HepG2 (cell line): ENCODE results near the gene UNC13D. TPM values are rescaled to one million over a fixed set of nuclear protein-coding genes. Genes with fewer than 3 reads are reported as not detected.

Source experiments
- HMG20B ChIP-seq: conservative IDR thresholded peaks from 2 replicates; pipeline ENCODE4 v1.6.1; 2016; ENCODE audit warnings: missing genetic modification reagents, missing compliant biosample characterization
- MED13 ChIP-seq: sonication (generic); formaldehyde crosslinking; IDR thresholded peaks from 2 replicates; pipeline ENCODE4 v1.5.0; 2020; ENCODE audit warnings: missing genetic modification reagents
- MNT ChIP-seq: fragments of 450-650 bp; IDR thresholded peaks from 2 replicates; pipeline ENCODE4 v1.6.1; 2016
- REXO4 ChIP-seq: sonication (generic); formaldehyde crosslinking; IDR thresholded peaks from 2 replicates; pipeline ENCODE4 v1.8.0; 2022; ENCODE audit warnings: missing genetic modification reagents, mild to moderate bottlenecking, borderline replicate concordance
- ZBTB39 ChIP-seq: sonication (generic); formaldehyde crosslinking; IDR thresholded peaks from 2 replicates; pipeline ENCODE4 v1.5.0; 2020; ENCODE audit warnings: missing genetic modification reagents
- ZBTB40 ChIP-seq, 2 experiments: fragments of 450-650 bp in 1 of 2; sonication (generic) in 1 of 2; formaldehyde crosslinking in 1 of 2; IDR thresholded peaks; 2 replicates each; pipeline versions ENCODE4 v1.6.1 to v1.8.0; 2016 to 2022; ENCODE audit warnings: antibody characterized with exemption in 1 of 2, mild to moderate bottlenecking in 1 of 2, missing genetic modification reagents in 1 of 2
- ZFYVE20 ChIP-seq: sonication (generic); formaldehyde crosslinking; IDR thresholded peaks from 2 replicates; pipeline ENCODE4 v1.8.0; 2023; ENCODE audit warnings: low read depth, mild to moderate bottlenecking, moderate library complexity, missing genetic modification reagents, borderline replicate concordance
- ZMYM2 ChIP-seq: sonication (generic); formaldehyde crosslinking; IDR thresholded peaks from 2 replicates; pipeline ENCODE4 v1.8.0; 2022; ENCODE audit warnings: mild to moderate bottlenecking, missing genetic modification reagents
- ZNF256 ChIP-seq: sonication (generic); formaldehyde crosslinking; conservative IDR thresholded peaks from 2 replicates; pipeline ENCODE4 v1.4.0; 2020; ENCODE audit warnings: missing genetic modification reagents
- ZNF337 ChIP-seq: sonication (generic); formaldehyde crosslinking; IDR thresholded peaks from 2 replicates; pipeline ENCODE4 v1.5.1; 2020; ENCODE audit warnings: missing genetic modification reagents, low read depth, mild to moderate bottlenecking, borderline replicate concordance
- ZNF446 ChIP-seq: sonication (generic); formaldehyde crosslinking; IDR thresholded peaks from 2 replicates; pipeline ENCODE4 v1.5.0; 2020; ENCODE audit warnings: mild to moderate bottlenecking, missing genetic modification reagents
- ZNF550 ChIP-seq: sonication (generic); formaldehyde crosslinking; IDR thresholded peaks from 2 replicates; pipeline ENCODE4 v1.4.0; 2020; ENCODE audit warnings: mild to moderate bottlenecking, missing genetic modification reagents, borderline replicate concordance
- ZNF570 ChIP-seq: sonication (generic); formaldehyde crosslinking; IDR thresholded peaks from 2 replicates; pipeline ENCODE4 v1.4.0; 2020; ENCODE audit warnings: mild to moderate bottlenecking, missing genetic modification reagents, borderline replicate concordance
- ZNF737 ChIP-seq: sonication (generic); formaldehyde crosslinking; IDR thresholded peaks from 2 replicates; pipeline ENCODE4 v1.5.0; 2020; ENCODE audit warnings: missing genetic modification reagents, mild to moderate bottlenecking, borderline replicate concordance
- ZSCAN31 ChIP-seq: sonication (generic); formaldehyde crosslinking; IDR thresholded peaks from 2 replicates; pipeline ENCODE4 v1.5.0; 2020; ENCODE audit warnings: low read depth, mild to moderate bottlenecking, missing genetic modification reagents
- polyA plus RNA-seq, 8 experiments: library from polyadenylated mRNA; depleted of rRNA in 3 of 8; stranded (reverse) in 7 of 8; unstranded in 1 of 8; fragments of >200 nt; fragmentation: Illumina TruSeq in 4 of 8; extraction: Trizol in 4 of 8; gene quantifications; 2 replicates each; pipeline versions ENCODE4 v1.2.1 to v1.2.3, GENCODE V29; 2011 to 2016; ENCODE audit warnings: low read depth in 4 of 8, missing spikeins in 1 of 8, mixed read lengths in 1 of 8; ENCODE audit not compliant: insufficient read depth in 1 of 8
- total RNA-seq, 5 experiments: library from RNA; depleted of rRNA; stranded (reverse); fragments of >200 nt; fragmentation: Illumina TruSeq; extraction: Trizol; gene quantifications; 2 replicates each; pipeline ENCODE4 v1.2.3, GENCODE V29; 2016; ENCODE audit warnings: low read depth in 1 of 5

UNC13D gene
- total and polyA plus RNA-seq, 2 of the 13 experiments (the other 11 are each of a cell fraction or from before 2014, with no cell fraction given), result 29.7 to 42.7 TPM

GRCh38 chr17:75785016-75785890, 59.0 kb downstream of the UNC13D start (continued):
- TF ChIP-seq REXO4 (CRISPR knock-in tag), result no peak
- TF ChIP-seq ZNF550, result no peak
- peak; percentile 48; the same call in 1 of the 2 replicates for TF ChIP-seq HMG20B
- 0 out of 2 replicates have a peak, but pooled peaks have one; percentile 94 for TF ChIP-seq ZNF737 (CRISPR knock-in tag)
- TF ChIP-seq ZNF446 (CRISPR knock-in tag), result peak; percentile 98
- no peak for TF ChIP-seq ZNF570
- no peak; the same call in 1 of the 2 replicates for TF ChIP-seq ZMYM2
- TF ChIP-seq ZSCAN31, result no peak
- TF ChIP-seq ZBTB39, result peak; percentile 68
- TF ChIP-seq MNT, result no peak
- TF ChIP-seq ZNF256, result peak; percentile 72
- peak; percentile 21; the same call in 1 of the 2 replicates for TF ChIP-seq ZFYVE20 (CRISPR knock-in tag)
- no peak for TF ChIP-seq ZBTB40 (IDR thresholded peaks at IDR 0.05)
- TF ChIP-seq ZBTB40 (CRISPR knock-in tag; IDR thresholded peaks at IDR 0.05), result no peak
- TF ChIP-seq MED13, result peak; percentile 87; the same call in 1 of the 2 replicates
- no peak for TF ChIP-seq ZNF337 (CRISPR knock-in tag)
